GM12878 (cell line): ENCODE measurements around the gene NPR1. TPM values are rescaled to one million over a fixed set of nuclear protein-coding genes. Genes with fewer than 3 reads are reported as not detected.

Source experiments
- ATAC-seq: fragments of 200-7000 bp; cut with Tn5 transposase; 3 replicates; pipeline ENCODE4 v1.9.1; 2020; ENCODE audit warnings: mild to moderate bottlenecking, moderate library complexity
- BruUV-seq: library from RNA; stranded (reverse); fragments of 400-500 nt; replicated peaks from 2 replicates; lab custom pipeline; 2021; lab: Mats Ljungman, UMichigan
- CTCF ChIA-PET: fragments of 300-600 bp; sonication (Branson Sonifier 250); formaldehyde crosslinking; extraction: SDS; loops from one replicate; lab custom pipeline; 2021; ENCODE audit warnings: inconsistent platforms; lab: Yijun Ruan, JAX
- POLR2A ChIA-PET: fragments of 350-600 bp; formaldehyde crosslinking; extraction: SDS; loops from one replicate; lab custom pipeline; 2021; ENCODE audit warnings: inconsistent platforms; lab: Charles Lee
- RAD21 ChIA-PET: fragments of 300-600 bp; sonication (Branson Sonifier 250); formaldehyde crosslinking; loops from one replicate; lab custom pipeline; 2023; ENCODE audit warnings: antibody characterized with exemption; ENCODE audit not compliant: unreplicated experiment; lab: Charles Lee
- SMC1A ChIA-PET: fragments of 300-600 bp; sonication (Branson Sonifier 250); formaldehyde crosslinking; loops from one replicate; lab custom pipeline; 2023; ENCODE audit not compliant: unreplicated experiment, uncharacterized antibody; lab: Charles Lee
- DNase-seq: peaks from one replicate; pipeline ENCODE4 v3.0.0-alpha.2; 2011; ENCODE audit warnings: low read depth, low spot score
- FAIRE-seq: peaks from 3 replicates; lab custom pipeline; 2011; peaks lifted over from hg19 to GRCh38; lab: Jason Lieb, UNC
- H2AFZ ChIP-seq: 2 replicates; pipeline ENCODE4 v1.6.0; 2011; ENCODE audit warnings: low read depth, low read length, control low read depth; ENCODE audit not compliant: control insufficient read depth
- H3K27ac ChIP-seq: 2 replicates; pipeline ENCODE4 v1.5.1; 2011; ENCODE audit warnings: control low read depth; ENCODE audit not compliant: control insufficient read depth, insufficient read depth
- H3K27me3 ChIP-seq, 2 experiments: replicated peaks in 1 of 2; 2 replicates each; pipeline versions ENCODE4 v1.6.0 to v1.6.1; 2011; ENCODE audit warnings: low read length in 1 of 2; ENCODE audit not compliant: control insufficient read depth in 2 of 2, insufficient read depth in 2 of 2
- H3K36me3 ChIP-seq, 2 experiments: 2 replicates each; pipeline ENCODE4 v1.5.1; 2011; ENCODE audit warnings: low read length in 1 of 2; ENCODE audit not compliant: control insufficient read depth in 2 of 2, insufficient read depth in 2 of 2
- H3K4me1 ChIP-seq: 2 replicates; pipeline ENCODE4 v1.6.1; 2011; ENCODE audit warnings: mild to moderate bottlenecking, low read length, moderate library complexity, mixed read lengths; ENCODE audit not compliant: control insufficient read depth, insufficient read depth
- H3K4me2 ChIP-seq: 2 replicates; pipeline ENCODE4 v1.6.0; 2011; ENCODE audit warnings: control low read depth; ENCODE audit not compliant: control insufficient read depth, insufficient read depth
- H3K4me3 ChIP-seq: fragments of 200-600 bp; sonication (generic); 2 replicates; pipeline ENCODE4 v1.5.1; 2016
- H3K79me2 ChIP-seq: 2 replicates; pipeline ENCODE4 v1.6.0; 2011; ENCODE audit warnings: low read length; ENCODE audit not compliant: control insufficient read depth, insufficient read depth
- H3K9ac ChIP-seq: 2 replicates; pipeline ENCODE4 v1.8.0; 2011; ENCODE audit warnings: low read length, control low read depth, mixed read lengths; ENCODE audit not compliant: control insufficient read depth, insufficient read depth
- H3K9me3 ChIP-seq: replicated peaks from 3 replicates; pipeline ENCODE4 v1.5.1; 2011; ENCODE audit warnings: mild to moderate bottlenecking, low read length; ENCODE audit not compliant: control insufficient read depth, insufficient read depth
- H4K20me1 ChIP-seq: 2 replicates; pipeline ENCODE4 v1.6.0; 2011; ENCODE audit not compliant: control insufficient read depth, insufficient read depth
- BRCA1 ChIP-seq: IDR thresholded peaks from 2 replicates; pipeline ENCODE4 v1.6.1; 2011; ENCODE audit warnings: low read depth, low read length, improper control_type of control experiment
- CTCF ChIP-seq, 3 experiments: IDR thresholded peaks in 2 of 3; conservative IDR thresholded peaks in 1 of 3; 2 replicates each; pipeline ENCODE4 v1.5.1; 2011; ENCODE audit warnings: low read depth in 3 of 3, low read length in 3 of 3, mild to moderate bottlenecking in 3 of 3, control low read depth in 2 of 3, moderate library complexity in 2 of 3, inconsistent platforms in 1 of 3, mixed read lengths in 1 of 3; ENCODE audit not compliant: control insufficient read depth in 2 of 3, insufficient read depth in 1 of 3; ENCODE audit errors: extremely low read depth in 1 of 3
- HDGF ChIP-seq: fragments of 450-650 bp; IDR thresholded peaks from 2 replicates; pipeline ENCODE4 v1.6.1; 2016; ENCODE audit warnings: antibody characterized with exemption
- IKZF1 ChIP-seq: fragments of 450-650 bp; conservative IDR thresholded peaks from 2 replicates; pipeline ENCODE4 v1.6.1; 2017; ENCODE audit warnings: antibody characterized with exemption, mild to moderate bottlenecking
- MLLT1 ChIP-seq: fragments of 450-650 bp; IDR thresholded peaks from 2 replicates; pipeline ENCODE4 v1.6.1; 2016; ENCODE audit warnings: mild to moderate bottlenecking
- MTA2 ChIP-seq: fragments of 450-650 bp; IDR thresholded peaks from 2 replicates; pipeline ENCODE4 v1.6.1; 2016; ENCODE audit warnings: low read depth, mild to moderate bottlenecking, moderate library complexity
- NBN ChIP-seq: fragments of 450-650 bp; IDR thresholded peaks from 2 replicates; pipeline ENCODE4 v1.6.1; 2016
- NFXL1 ChIP-seq: fragments of 450-650 bp; IDR thresholded peaks from 2 replicates; pipeline ENCODE4 v1.6.1; 2017; ENCODE audit warnings: antibody characterized with exemption, mild to moderate bottlenecking, borderline replicate concordance
- SMAD5 ChIP-seq: IDR thresholded peaks from 2 replicates; pipeline ENCODE4 v1.6.1; 2016; ENCODE audit warnings: antibody characterized with exemption, low read depth
- SUZ12 ChIP-seq: fragments of 200-600 bp; sonication (generic); IDR thresholded peaks from one replicate; pipeline ENCODE4 v1.6.1; 2018; ENCODE audit warnings: antibody characterized with exemption, mild to moderate bottlenecking; ENCODE audit not compliant: unreplicated experiment
- ZNF687 ChIP-seq: fragments of 450-650 bp; IDR thresholded peaks from 2 replicates; pipeline ENCODE4 v1.6.1; 2017; ENCODE audit warnings: mild to moderate bottlenecking, moderate library complexity
- WGBS: methylation state at CpG from one replicate; pipeline ENCODE4 v1.1.6; 2016; ENCODE audit warnings: low lambda C conversion rate; ENCODE audit not compliant: insufficient replicate concordance, insufficient coverage; ENCODE audit errors: missing lambda C conversion rate; 5-methylcytosine and 5-hydroxymethylcytosine counted together
- in situ Hi-C: fragments of 300-500 bp; cut with MboI; formaldehyde crosslinking; loops from 9 replicates; pipeline ENCODE4 v1.14.3; 2018; ENCODE audit warnings: mixed read lengths
- intact Hi-C: fragments of 100-400 bp; cut with micrococcal nuclease; formaldehyde crosslinking; loops from one replicate; pipeline ENCODE4 v1.14.2; 2022; ENCODE audit not compliant: unreplicated experiment
- polyA plus RNA-seq, 11 experiments: library from polyadenylated mRNA; depleted of rRNA in 4 of 11; unstranded in 6 of 11; stranded (reverse) in 5 of 11; fragments of >200 nt; fragmentation: Nextera tagmentation in 4 of 11; fragmentation: Illumina TruSeq in 1 of 11; extraction: Ambion mirVana in 4 of 11; extraction: Trizol in 1 of 11; gene quantifications; 1 replicate in 1 of 11; 2 replicates in 10 of 11; pipeline versions ENCODE4 v1.2.1 to v1.2.3, GENCODE V29; 2011 to 2016; ENCODE audit warnings: inconsistent platforms in 2 of 11, missing spikeins in 2 of 11, low read depth in 1 of 11
- total RNA-seq, 4 experiments: library from RNA; depleted of rRNA in 3 of 4; stranded (reverse); fragments of >200 nt in 3 of 4; fragmentation: Illumina TruSeq in 1 of 4; extraction: Trizol in 1 of 4; gene quantifications; 2 replicates each; pipeline versions ENCODE4 v1.2.1 to v1.2.3, GENCODE V29; 2013 to 2021

Gene NPR1
- total and polyA plus RNA-seq, 10 of the 15 experiments (the other 5 are each of a cell fraction or from before 2014, with no cell fraction given): 0.09 to 2.1 (median 0.28) TPM; not detected in 1

- DNase-seq: no peak
Measured at GRCh38 chr1:153679337-153680119, 1.0 kb downstream of the NPR1 start.

More at GRCh38 chr1:153679337-153680119, 1.0 kb downstream of the NPR1 start:
- Histone ChIP-seq H3K4me3 (peak overlapping the region; percentile 47; the same call in 1 of the 2 replicates), H2AFZ (peak overlapping the region; percentile 44), H3K9me3 (no peaks in the 10 kb centered on the region; the same call in 2 of the 3 replicates), H4K20me1 (no peaks in the 10 kb centered on the region; the same call in 1 of the 2 replicates), H3K27me3 (peaks cover 14 to 23% of the 10 kb centered on the region in 2 experiments), H3K79me2 (no peaks in the 10 kb centered on the region), H3K4me1 (peaks cover 16% of the 10 kb centered on the region), H3K9ac (no peak overlapping the region), H3K36me3 (no peaks in the 10 kb centered on the region), H3K27ac (no peak overlapping the region), H3K4me2 (peak overlapping the region; percentile 90)
- TF ChIP-seq SUZ12 (peak; percentile 47), NFXL1 (no peak), CTCF (IDR thresholded peaks at IDR 0.05 in 2 of 3, conservative IDR thresholded peaks at IDR 0.05 in 1 of 3; ENCODE audit: control insufficient read depth in 2 of 3, extremely low read depth in 1 of 3, insufficient read depth in 1 of 3, low read depth in 3 of 3, low read length in 3 of 3) (peak in 2 of 3 experiments; percentile 10 to 11; a peak in 1 of 6 replicates), ZNF687 (0 out of 2 replicates have a peak, but pooled peaks have one; percentile 26), HDGF (0 out of 2 replicates have a peak, but pooled peaks have one; percentile 32), SMAD5 (no peak), MTA2 (peak; percentile 20; the same call in 1 of the 2 replicates), BRCA1 (no peak), IKZF1 (peak; percentile 76), NBN (0 out of 2 replicates have a peak, but pooled peaks have one; percentile 43), MLLT1 (0 out of 2 replicates have a peak, but pooled peaks have one; percentile 34)
- CTCF ChIA-PET: interaction anchor here (0.6 to 6.9 kb wide), 10 partner anchors 24 to 307 kb away, joined by 3 to 84 read pairs (median 4); partner anchors contain the start of gene RAB13
- SMC1A ChIA-PET: interaction anchor here (0.6 to 6.3 kb wide), 10 partner anchors 62 to 307 kb away, joined by 3 to 55 read pairs (median 4); partner anchors contain the start of gene RAB13
- ATAC-seq (peak; percentile 72), FAIRE-seq (no peak)
- intact Hi-C loops (loop anchor here (2.0 kb wide), 1 partner anchor 307 kb away; the partner anchor contains the start of gene RAB13), in situ Hi-C loops (loop anchor here (5.0 kb wide), 2 partner anchors 68 to 308 kb away; partner anchors contain the start of gene RAB13)
- POLR2A ChIA-PET: interaction anchor here (0.9 kb wide), 2 partner anchors 69 to 112 kb away, joined by 3 to 9 read pairs; no protein-coding TSS in a partner anchor
- 21% methylated on average over 70 of the region's 73 CpGs for WGBS
- RAD21 ChIA-PET: interaction anchor here (0.6 to 1.8 kb wide), 7 partner anchors 53 to 1371 kb away, joined by 3 to 6 read pairs (median 3); partner anchors contain the start of gene ADAM15
- BruUV-seq: no TSS peak
